22Rv1 (cell line): ENCODE results near the gene OR2T1.

ENCODE experiments used
- CTCF ChIP-seq: fragments of 450-650 bp; IDR thresholded peaks from 2 replicates; pipeline ENCODE4 v1.5.1; 2017; ENCODE audit warnings: mild to moderate bottlenecking
- ZFX ChIP-seq: fragments of 450-650 bp; IDR thresholded peaks from 2 replicates; pipeline ENCODE4 v1.6.1; 2017; ENCODE audit warnings: antibody characterized with exemption, borderline replicate concordance

GRCh38 chr1:248417854-248418253 lies 15.0 kb downstream of the OR2T1 start:
- TF ChIP-seq CTCF (no peak), ZFX (no peak)
